HG03442 (cell line): ENCODE results near the gene ABCA3.

Experiments used
- ATAC-seq: cut with Tn5 transposase; IDR thresholded peaks from one replicate; pipeline ENCODE4 v1.9.1; 2021; ENCODE audit warnings: mild to moderate bottlenecking, moderate library complexity; ENCODE audit not compliant: unreplicated experiment

The ABCA3 gene

DNA sequence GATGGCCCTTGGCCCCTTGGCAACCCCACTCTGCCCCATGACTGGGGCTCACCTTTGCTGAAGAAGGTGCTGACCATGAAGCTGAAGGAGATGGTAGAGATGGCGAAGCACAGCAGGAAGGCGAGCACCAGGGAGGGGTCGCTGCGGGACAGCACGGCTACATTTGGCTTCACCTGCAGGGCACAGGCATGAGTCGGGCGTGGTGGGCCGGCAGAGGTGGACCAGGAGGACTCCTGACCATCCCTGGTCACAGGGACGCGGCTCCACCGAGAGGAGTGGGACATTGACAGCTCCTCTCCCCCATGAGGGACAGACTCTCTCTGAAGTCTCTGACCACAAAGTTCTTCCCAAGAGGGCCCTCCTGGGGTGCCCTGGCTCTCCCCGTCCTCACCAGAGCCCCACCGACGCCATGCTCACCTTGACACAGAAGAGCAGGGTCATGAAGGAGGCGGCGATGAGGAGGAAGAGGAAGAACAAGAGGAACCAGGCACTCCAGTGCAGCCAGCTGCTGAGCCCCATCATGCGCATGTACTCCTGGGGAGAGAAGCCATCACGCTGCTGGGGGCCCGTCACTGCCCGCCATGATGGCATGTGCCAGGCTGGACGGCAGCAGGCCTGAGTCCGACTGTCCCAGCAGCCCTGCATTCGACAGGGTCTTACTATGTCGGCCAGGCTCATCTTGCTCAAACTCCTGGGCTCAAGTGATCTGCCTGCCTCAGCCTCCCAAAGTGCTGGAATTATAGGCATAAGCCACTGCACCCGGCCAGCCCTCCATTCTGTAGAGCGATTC lies 23.1 kb downstream of the ABCA3 start:
- ATAC-seq = no peak

DNA sequence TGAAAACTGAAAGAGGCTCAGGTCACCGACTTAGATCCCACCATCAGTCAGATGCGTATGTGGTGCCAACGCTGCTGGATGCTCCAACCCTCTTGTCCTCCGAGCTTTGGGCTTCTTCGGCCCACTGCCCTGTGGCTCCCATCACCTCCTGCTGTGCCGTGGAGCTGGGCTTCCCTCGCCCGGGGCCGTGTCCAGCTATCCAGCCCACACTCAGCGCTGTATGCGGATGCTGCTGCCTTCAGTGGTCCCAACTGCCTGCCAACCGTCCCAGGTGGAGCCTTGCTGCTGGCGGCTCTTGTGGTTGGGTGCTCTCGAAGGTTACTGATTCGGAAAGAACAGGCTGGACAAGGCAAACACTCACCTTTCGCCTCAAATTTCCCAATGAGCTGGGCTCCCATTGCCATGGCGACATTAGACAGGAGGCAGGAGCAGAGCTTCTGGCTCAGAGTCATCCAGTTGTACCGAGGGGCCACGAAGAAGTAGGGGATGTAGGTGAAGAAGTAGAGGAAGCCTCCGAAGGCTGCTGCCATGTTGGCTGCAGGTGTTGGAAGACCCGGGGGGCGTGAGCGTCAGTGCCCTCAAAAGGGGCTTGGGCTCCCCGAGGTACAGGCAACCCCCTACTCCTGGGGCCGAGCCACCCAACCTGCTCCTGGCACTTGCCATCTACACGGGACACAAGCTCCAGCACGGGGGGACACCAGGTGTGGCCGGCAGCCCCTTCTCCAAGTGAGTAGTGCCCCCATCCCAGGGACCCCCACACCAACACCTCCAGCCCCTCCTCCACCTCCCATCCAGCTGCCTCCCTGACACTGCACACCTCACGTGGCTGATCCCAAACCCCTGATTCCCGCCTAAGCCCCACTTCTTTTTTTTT lies 32.2 kb downstream of the ABCA3 start:
- no peak for ATAC-seq

DNA sequence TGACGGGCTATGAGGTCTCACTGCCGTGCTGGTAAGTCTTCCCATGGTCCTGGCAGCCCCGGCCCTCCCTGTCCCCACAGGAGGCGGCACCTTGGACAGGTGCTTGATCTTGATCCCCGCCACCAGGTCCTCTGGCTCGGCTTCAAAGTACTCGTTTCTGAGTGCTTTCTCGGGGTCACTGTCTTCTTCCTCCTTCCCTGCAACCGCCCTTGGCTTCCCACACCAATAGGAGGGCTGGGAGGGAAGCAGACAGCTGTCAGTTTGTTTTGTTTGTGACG lies 40.7 kb downstream of the ABCA3 start:
- no peak for ATAC-seq

DNA sequence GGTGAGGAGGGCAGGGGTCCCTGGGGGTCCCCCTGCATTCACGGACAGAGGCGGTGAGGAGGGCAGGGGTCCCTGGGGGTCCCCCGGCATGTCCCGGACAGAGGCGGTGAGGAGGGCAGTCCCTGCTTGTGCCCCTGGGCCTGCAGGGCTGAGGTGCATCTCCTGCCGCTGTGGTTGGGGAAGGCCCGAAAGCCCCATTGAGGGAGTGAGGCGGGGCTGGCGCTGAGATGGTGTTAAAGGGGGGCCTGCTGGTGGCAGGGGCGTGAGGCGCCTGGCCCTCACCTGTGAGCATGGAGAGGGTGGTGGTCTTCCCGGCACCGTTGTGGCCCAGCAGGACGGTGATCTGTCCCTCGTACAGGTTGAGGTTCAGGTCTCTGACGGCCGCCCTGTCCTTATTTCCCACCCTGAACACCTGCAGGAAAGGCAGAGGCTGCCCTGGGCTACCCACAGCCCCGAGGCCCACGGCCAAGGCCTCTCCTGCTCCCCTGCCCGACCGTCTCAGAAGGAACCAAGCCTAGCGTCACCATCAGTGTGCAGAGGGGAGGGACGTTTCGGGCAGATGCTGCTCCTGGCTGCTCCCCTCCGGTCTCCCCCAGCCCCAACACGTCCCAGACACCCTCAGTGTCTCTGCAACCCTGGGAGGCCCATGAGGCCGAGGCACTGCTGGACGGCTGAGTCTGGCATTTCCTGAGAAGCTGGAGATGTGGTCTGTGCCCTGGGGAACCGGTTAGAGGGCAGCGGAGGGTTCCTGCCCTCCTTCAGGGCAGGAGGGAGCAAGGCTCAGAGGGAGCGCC lies 41.2 kb downstream of the ABCA3 start:
- no peak for ATAC-seq

DNA sequence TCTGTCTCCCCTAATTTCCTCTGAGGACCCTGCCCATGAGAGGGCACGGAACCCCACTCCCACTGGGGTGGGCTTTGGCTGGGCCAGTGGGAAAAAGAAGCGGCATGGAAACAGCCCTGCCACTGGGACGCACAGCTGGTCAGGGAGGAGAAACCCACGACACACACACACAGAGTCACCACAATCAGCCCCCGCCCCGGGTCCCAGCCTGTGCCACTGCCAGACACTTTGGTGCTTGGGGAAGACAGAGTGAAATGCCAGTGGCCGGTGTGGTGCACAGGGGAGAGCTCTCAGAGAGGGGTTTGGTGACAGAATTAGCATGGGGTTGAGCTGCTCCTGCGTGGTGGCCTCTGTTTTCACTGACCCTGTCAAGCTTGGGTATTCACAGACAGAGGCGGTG lies 41.9 kb downstream of the ABCA3 start:
- no peak for ATAC-seq

DNA sequence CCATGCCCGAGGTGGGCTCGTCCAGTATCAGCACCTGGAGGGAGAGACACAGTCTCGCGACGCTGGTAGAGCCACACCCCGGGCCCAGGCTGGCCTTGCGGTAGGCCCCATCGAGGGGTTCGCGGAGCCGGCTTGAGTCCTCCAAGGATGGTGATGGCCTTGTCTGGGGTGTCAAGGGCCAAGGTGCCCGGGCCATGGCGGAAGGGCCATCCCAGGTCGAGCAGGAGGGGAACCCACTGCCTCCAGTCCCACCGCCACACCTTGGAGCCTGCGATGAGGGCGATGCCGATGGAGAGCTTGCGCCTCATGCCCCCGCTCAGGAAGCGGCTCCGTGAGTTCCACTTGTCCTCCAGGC lies 43.0 kb downstream of the ABCA3 start:
- no peak for ATAC-seq

DNA sequence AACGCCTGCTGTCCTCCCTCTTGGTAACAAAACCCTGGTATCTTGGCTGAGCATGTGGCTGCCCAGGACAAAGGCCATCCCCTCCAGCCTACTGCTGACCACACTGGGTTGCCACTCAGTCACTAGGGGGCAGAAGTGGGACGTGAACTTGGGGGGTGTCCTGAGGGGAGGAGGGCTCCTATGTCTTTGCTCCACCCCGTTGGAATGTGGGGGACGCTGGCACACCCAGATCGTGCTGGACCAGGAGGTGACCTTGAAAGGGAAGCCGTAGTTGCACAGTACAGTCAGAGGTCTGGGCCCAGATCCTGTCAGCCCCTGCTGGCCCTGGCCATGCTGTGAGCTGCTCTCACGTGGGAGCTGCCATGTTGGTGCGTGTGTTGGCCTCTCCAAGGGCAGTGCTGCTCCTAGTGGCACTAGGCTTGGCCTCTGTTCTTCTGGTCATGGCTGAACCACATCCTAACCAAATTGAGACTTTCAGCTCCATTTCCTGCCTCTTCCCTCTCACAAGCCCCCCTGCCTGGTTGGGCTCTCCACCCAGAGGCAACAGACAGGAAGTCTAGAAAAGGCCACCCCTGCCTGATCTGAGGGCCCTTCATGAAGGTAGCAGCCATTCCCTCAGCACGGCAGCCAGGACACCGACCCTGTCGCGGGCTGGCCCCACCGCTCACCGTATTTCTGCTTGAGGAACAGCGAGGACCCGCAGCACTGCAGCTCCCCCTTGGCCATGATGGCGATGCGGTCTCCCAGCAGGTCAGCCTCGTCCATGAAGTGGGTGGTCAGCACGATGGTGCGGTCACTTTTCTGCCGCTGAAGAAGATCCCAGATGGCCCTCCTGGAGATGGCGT lies 43.6 kb downstream of the ABCA3 start:
- no peak for ATAC-seq

DNA sequence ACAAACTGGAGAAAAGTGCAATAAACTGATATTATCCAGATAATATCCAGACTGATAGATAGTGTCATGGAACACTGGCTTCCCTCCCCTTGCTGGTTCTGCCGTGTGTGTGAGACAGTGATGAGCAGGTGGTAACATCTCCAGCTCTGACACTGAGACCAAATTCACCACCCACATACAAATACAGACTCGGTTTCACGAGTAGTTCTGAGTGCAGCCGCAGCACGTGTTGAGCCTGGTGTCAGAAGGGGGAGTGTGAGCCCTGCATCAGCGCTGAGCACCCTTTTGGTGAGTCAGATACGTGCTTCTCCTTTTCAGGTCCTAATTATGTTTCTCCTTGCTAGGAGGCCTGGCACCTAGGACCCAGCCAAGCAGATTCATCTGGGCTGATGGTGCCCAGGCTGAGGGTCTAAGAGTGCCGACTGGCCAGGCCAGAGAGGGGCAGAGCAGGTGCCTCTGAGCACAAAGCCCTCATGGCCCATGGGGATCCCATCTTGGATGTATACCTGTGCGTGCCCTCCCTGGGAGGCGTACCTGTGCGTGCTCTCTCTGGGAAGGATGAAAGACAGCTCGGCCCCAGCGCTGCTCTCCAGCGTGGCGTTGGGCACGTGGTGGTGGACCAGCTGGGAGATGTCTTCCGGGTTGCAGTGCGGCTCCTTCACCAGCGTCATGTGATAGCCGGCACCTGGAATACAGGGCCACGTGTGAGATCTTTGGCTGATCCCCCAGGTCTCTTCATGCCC lies 45.3 kb downstream of the ABCA3 start:
- ATAC-seq = no peak

DNA sequence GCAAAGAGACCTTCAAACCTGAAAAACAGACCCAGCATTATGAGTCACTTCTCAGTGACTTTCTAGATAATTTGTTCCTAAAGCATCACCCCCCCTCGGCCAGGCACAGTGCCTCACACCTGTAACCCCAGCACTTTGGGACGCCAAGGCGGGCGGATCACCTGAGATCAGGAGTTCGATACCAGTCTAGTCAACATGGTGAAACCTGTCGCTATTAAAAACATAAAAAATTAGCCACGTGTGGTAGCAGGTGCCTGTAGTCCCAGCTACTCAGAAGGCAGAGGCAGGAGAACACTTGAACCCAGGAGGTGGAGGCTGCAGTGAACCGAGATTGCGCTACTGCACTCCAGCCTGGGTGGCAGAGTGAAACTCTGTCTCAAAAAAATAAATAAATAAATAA lies 48.3 kb downstream of the ABCA3 start:
- ATAC-seq = no peak

DNA sequence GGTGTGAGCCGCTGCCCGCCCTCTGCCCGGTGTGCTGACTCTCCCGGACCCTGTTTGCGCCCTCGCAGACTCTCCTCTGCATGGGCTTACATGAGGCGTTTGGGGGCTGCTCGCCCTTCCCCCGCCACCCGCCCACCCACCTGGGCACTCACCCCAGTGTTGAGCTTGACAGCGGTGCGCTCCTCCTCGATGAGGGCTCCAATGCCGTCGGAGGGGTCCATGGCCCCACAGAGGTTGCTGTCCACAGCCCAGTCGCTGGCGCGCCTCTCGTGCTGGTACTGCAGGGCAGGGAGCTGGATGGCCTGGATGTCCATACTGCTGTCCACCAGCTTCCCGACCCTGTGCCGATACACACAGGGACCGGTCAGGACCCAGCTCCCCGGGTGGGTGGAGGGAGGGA lies 51.2 kb downstream of the ABCA3 start:
- ATAC-seq = no peak

DNA sequence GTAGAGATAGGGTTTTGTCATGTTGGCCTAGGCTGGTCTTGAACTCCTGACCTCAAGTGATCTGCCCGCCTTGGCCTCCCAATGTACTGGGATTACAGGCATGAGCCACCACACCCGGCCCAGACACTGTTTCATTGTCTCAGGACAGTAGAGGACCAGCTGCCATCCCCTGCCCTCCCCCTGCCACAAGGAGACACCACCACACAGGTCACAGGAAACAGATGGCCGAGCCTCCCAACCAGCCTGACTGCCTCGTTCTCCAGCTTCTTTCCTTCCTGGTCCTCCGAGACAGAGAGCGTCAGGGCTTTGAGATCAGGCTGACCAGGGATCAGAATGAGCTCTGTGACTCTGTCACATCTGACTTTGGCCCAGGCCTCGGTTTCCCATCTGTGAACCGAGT lies 51.8 kb downstream of the ABCA3 start:
- ATAC-seq = no peak

DNA sequence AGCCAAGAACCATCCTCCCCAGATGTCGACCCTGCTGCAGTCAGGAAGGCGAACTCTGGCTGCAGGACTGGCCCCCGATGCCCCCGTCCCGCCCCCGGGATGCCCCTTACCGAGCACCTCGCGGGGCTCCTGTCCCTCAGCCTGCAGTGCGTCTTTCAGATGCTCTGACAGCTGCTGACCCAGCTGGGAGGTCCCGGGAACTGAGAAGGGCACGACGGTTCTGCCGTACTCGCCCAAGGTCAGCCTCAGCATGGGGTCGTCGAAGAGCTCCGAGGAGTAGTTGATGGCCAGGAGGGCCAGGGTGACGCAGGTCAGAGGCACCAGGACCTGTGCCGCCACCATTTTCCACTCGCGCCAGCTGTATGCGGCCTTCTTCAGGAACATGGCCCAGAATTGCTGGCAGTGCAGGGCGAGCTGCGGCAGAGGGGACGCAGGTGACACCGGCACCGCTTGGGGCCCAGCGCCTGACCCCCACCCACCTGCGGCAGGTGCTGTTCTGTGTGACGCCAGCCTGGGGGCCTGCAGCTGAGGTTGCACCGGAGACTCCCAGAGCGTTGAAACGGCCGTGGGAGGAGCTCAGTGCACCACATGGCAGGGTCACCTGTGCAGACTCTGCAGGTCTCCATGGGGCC lies 52.5 kb downstream of the ABCA3 start:
- ATAC-seq = no peak

DNA sequence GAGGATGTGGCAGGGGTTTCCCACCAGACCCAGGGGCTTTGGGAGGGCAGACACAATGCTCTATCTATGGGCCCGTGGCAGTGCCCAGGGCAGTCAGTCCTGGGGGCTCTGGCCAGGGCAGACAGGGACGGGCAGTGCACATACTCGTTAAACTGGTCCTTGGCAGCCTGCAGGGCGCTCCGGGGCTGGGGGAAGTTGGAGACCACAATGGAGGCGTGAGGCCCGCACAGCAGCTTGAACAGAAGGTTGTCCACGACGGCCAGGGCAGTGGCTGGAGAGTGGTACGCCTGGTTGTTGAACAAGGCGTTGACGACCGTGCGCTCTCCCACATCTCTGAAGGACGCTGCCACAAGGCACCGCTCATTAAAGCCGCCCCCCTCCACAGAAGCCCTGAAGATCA lies 54.0 kb downstream of the ABCA3 start:
- no peak for ATAC-seq

DNA sequence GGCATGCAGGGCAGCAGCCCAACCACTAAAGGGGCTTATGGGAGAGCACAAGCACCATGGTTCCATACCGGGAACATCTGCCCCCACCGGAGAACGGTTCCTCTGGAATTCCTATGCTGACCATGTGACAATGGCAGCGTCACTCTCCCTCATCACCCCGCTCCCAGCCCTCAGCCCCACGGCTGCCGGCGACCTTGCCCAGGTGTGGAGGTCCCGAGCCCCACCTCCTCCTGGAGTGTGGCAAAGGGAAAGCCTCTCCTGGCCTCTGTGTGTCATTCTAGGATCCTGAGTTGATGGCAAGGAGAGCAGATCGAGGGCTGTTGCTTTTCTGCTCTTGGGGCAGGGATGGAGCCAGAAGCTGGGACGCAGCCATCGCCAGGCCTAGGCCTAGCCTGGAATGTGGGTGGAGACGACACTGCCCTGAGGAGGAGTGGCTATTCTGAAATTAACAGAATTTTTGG lies 54.8 kb downstream of the ABCA3 start:
- no peak for ATAC-seq

DNA sequence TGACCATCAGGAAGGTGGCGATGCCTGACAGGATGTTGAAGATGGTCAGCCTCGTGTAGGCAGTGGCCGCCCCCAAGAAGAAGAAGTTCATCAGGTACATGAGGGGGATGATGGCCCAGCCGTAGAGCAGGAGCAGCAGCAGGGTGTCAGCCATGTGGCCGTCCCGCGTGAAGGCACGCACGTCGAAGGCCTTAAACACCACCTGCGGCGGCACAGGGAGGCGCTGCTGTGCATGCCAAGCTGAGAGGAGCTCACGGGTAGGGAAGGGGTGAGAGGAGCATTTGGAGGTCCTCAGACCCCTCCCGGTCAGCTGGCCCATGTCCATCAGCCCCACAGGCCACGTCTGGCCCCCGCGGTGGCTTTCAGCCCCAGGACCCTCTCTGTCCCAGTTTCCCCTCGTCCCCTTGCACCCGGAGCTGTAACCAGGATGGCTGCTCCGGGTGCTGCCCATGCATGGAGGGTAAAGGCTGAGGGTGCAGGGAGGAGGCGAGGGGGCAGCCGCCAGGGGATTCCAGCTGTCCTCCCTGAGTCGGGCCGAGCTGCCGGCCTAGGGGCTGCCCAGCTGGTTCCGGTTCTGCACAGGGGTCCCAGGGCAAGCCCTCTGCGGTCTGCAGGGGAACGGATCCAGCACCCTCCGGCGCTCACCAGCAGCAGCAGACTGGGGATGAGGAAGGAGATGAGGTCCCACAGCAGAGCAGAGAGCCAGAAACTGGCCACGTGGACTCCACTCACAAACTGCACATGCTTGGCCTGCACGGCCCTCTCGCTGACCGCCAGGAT lies 55.5 kb downstream of the ABCA3 start:
- no peak for ATAC-seq

DNA sequence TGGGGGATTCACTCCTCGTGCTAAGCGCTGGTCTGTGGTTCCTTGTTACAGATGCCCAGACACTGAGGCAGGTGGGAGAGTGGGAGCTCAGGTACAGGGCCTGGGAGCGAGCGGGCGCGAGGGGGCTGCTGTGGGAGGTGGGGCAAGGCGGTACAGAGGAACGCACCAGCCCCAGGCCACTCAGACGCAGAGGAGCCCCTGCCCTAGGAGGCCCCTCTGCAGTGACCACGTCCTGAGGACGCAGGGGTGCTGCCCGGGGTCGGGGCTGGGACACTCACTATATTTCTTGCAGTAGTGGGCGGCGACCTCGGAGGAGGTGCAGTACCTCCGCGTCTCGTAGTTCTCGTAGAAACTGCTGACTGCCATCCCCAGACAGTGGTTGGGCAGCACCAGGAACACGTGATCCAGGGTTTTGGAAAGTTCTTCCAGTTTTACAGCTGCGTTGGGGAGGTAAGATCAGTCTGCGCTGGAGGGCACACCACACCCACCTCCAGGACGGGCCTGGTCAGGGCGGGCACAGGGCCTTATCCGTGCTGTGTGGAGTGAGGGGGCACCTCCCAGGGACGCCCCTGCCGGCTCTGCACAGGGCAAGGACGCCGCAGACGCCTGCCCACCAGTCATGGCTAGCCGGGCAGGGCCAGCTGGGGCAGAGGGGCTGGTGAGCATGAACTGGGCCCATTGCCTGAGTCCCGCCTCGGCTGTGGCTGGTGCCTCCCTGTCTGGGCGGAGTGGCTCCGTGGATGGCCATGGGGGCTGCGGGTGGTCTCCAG lies 56.3 kb downstream of the ABCA3 start:
- ATAC-seq = no peak

DNA sequence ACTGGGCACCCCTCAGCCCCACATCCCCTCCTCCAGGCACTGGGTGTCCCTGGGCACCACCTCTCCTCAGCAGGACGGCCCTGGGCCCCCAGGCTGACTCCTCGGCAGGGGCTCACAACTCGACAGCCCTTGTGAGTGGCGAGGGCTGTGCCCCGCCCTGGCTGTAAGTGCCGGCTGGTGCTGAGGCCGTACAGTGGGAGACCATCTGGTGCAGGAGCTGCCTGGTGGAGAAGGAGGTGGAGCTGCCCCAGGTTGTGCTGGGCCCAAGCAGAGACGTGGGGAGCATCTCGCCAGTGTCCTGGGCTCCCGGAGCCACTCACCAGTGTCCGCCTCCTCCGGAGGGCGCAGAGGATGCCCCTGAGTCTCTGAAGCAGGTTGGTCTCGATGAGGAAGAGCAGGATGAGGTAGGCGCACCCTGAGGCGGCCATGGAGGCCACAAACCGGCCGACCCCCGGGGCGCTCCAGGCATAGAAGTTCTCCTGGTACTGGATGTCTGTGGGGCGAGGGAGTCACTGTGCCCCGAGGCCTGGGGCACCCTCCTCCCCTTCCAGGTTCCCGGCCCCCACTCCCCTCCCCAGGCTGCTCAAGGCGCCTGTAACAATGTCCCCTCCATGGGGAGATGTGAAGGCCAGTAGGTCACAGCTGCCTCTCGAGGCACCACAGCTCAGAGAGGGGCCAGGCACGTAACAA lies 57.5 kb downstream of the ABCA3 start:
- no peak for ATAC-seq

DNA sequence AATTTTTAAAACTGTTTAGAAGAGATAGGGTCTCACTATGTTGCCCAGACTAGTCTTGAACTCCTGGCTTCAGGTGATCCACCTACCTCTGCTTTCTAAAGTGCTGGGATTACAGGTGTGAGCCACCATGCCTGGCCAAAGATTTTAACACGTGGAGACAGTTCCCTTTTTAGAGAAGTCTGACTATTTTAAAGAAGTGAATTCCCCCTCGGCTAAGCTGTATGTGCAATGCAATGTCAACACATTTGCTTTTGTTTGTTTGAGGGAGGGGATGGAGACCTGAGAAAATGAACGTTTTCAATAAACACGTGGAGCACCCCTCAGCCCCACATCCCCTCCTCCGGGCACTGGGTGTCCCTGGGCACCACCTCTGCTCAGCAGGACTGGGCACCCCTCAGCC lies 58.3 kb downstream of the ABCA3 start:
- ATAC-seq = no peak
